HT1080 (cell line): ENCODE data around the gene CPNE5. TPM values are rescaled to one million over a fixed set of nuclear protein-coding genes. Genes with fewer than 3 reads are reported as not detected.

Experiments
- DNase-seq: peaks from one replicate; pipeline ENCODE4 v3.0.0-alpha.2; 2015; ENCODE audit warnings: low read depth
- total RNA-seq: library from RNA; depleted of rRNA; stranded (reverse); fragments of >200 nt; shearing (Covaris generic); gene quantifications from 2 replicates; pipeline ENCODE4 v1.2.3, GENCODE V29; 2014

The CPNE5 gene
- total RNA-seq, 1 experiment from 2014 or later, result 1.3 TPM

- no peak for DNase-seq
Observed at GRCh38 chr6:36858407-36858981, 19.2 kb upstream of the CPNE5 start.

- no peak for DNase-seq
Observed at GRCh38 chr6:36857325-36857724, 18.1 kb upstream of the CPNE5 start.

- DNase-seq, result no peak
Observed at GRCh38 chr6:36856277-36856676, 17.0 kb upstream of the CPNE5 start.

GRCh38 chr6:36855750-36856149, 16.5 kb upstream of the CPNE5 start:
- DNase-seq, result no peak

- DNase-seq, result peak; percentile 90
Observed at GRCh38 chr6:36853325-36853724, 14.1 kb upstream of the CPNE5 start.

GRCh38 chr6:36852481-36853147, 13.4 kb upstream of the CPNE5 start:
- DNase-seq, result peak; percentile 81

- no peak for DNase-seq
Observed at GRCh38 chr6:36851626-36852025, 12.4 kb upstream of the CPNE5 start.

GRCh38 chr6:36851149-36851614, 11.9 kb upstream of the CPNE5 start:
- peak; percentile 62 for DNase-seq

- DNase-seq, result no peak
Observed at GRCh38 chr6:36850021-36850420, 10.8 kb upstream of the CPNE5 start.

GRCh38 chr6:36848658-36849441, 9.6 kb upstream of the CPNE5 start:
- no peak for DNase-seq

GRCh38 chr6:36847991-36848390, 8.7 kb upstream of the CPNE5 start:
- DNase-seq, result no peak

GRCh38 chr6:36847152-36847551, 7.9 kb upstream of the CPNE5 start:
- DNase-seq, result no peak

GRCh38 chr6:36845233-36845632, 6.0 kb upstream of the CPNE5 start:
- DNase-seq, result no peak

- DNase-seq, result no peak
Observed at GRCh38 chr6:36844232-36845170, 5.3 kb upstream of the CPNE5 start.

- DNase-seq, result no peak
Observed at GRCh38 chr6:36843170-36843569, 3.9 kb upstream of the CPNE5 start.

- DNase-seq, result no peak
Observed at GRCh38 chr6:36841756-36842155, 2.5 kb upstream of the CPNE5 start.

- DNase-seq, result no peak
Observed at GRCh38 chr6:36840432-36841403, 1.5 kb upstream of the CPNE5 start.

- no peak for DNase-seq
Observed at GRCh38 chr6:36839749-36840431, 646 bp upstream of the CPNE5 start.

GRCh38 chr6:36837686-36838085, 1.6 kb downstream of the CPNE5 start:
- no peak for DNase-seq

- DNase-seq, result no peak
Observed at GRCh38 chr6:36837022-36837339, 2.3 kb downstream of the CPNE5 start.
